ENCODE data around the gene FOXD4.
"Not testable (repeated sequence)": the region's sequence is repeated elsewhere in the genome, so short reads cannot be mapped to it uniquely, and the experiment has no call there.

DNA sequence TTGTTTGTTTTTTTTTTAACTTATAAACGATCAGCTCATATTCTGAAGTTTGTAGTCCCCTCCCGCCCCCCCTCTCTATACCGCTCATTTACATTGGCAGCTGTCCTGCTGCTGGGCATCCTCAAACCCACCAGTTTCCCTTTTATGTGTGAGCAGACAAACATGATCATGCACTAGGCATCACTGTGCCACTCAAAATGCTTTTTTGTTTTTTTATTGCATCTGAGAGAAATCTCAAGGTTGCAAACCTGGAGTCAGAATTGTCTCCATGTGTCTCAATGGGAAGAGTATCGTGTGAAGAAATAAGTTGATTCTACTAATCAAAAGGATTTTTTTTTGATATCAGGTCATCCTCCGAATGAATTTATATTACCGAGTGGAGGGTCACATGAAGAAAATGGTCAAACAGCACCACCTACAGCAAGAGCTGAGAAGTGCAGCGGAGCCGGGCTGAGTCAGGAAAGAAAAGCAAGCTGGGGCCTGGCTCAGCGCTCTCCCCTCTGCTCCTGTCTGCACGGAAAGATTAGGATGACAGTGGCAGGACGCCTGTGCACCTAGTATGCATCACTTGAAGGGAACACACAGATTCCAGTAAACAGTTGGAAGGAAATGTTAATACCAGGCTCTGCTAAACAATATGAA, 29.7 kb downstream of the FOXD4 start:
- TF ChIP-seq, protein P1, sequence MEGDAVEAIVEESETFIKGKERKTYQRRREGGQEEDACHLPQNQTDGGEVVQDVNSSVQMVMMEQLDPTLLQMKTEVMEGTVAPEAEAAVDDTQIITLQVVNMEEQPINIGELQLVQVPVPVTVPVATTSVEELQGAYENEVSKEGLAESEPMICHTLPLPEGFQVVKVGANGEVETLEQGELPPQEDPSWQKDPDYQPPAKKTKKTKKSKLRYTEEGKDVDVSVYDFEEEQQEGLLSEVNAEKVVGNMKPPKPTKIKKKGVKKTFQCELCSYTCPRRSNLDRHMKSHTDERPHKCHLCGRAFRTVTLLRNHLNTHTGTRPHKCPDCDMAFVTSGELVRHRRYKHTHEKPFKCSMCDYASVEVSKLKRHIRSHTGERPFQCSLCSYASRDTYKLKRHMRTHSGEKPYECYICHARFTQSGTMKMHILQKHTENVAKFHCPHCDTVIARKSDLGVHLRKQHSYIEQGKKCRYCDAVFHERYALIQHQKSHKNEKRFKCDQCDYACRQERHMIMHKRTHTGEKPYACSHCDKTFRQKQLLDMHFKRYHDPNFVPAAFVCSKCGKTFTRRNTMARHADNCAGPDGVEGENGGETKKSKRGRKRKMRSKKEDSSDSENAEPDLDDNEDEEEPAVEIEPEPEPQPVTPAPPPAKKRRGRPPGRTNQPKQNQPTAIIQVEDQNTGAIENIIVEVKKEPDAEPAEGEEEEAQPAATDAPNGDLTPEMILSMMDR (IDR thresholded peaks at IDR 0.05) = peak in 1 of 7 experiments; percentile 20
- not testable (repeated sequence) for TF ChIP-seq POLR2A (IDR thresholded peaks at IDR 0.05)

Data from body of pancreas (tissue), 4 donors.